Muscle of back (tissue), 13 donors: ENCODE results near the gene F7. TPM values are rescaled to one million over a fixed set of nuclear protein-coding genes. Genes with fewer than 3 reads are reported as not detected.
A peak's percentile ranks its signal among the peaks of the same experiment; 100 is the strongest.
"Not testable (repeated sequence)": the region's sequence is repeated elsewhere in the genome, so short reads cannot be mapped to it uniquely, and the experiment has no call there.

Experiments
- DNase-seq, 3 donors: peaks; one replicate each; pipeline versions ENCODE4 v3.0.0 to v3.0.0-alpha.2; 2013
- long read RNA-seq, 9 donors: transcript quantifications; one replicate each; lab custom pipeline, GENCODE V29; 2026
- polyA plus RNA-seq, 10 donors: library from polyadenylated mRNA; unstranded; fragments of 120-200 nt; gene quantifications; one replicate each; pipeline ENCODE4 v1.2.1, GENCODE V29; 2013; ENCODE audit not compliant: insufficient read length in 10 of 10

F7 gene
- 1 to 10 TPM in 7 of 10 donors, under 1 TPM in 3; 0.40 to 3.6 (median 1.8) TPM for polyA plus RNA-seq
- long read RNA-seq, donor 1: 0 reads
- long read RNA-seq, donor 2: 0 reads
- long read RNA-seq, donor 3: 0 reads
- long read RNA-seq, donor 4: 0 reads
- long read RNA-seq, donor 5: 0 reads
- long read RNA-seq, donor 6: 0 reads
- long read RNA-seq, donor 7: 0 reads
- long read RNA-seq, donor 8: 0 reads
- long read RNA-seq, donor 9: 0 reads

DNA sequence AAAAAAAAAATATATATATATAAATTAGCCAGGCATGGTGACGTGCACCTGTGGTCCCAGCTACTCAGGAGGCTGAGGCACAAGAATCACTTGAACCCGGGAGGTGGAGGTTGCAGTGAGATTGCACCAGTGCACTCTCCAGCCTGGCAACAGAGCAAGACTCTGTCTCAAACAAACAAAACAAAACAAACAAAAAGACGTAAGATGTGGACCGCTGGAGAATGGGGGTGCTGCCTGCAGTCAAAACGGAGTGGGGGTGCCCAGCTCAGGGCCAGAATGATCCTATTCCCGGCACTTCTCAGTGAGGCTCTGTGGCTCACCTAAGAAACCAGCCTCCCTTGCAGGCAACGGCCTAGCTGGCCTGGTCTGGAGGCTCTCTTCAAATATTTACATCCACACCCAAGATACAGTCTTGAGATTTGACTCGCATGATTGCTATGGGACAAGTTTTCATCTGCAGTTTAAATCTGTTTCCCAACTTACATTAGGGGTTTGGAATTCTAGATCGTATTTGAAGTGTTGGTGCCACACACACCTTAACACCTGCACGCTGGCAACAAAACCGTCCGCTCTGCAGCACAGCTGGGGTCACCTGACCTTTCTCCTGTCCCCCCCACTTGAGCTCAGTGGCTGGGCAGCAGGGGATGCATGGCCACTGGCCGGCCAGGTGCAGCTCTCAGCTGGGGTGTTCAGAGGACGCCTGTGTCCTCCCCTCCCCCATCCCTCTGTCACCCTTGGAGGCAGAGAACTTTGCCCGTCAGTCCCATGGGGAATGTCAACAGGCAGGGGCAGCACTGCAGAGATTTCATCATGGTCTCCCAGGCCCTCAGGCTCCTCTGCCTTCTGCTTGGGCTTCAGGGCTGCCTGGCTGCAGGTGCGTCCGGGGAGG lies at the start of gene F7:
F7 (plus strand) TSS at position 760 of the 889 bp plus-strand sequence; CDS start at position 811, 51 bp downstream.
- no peak for DNase-seq

DNA sequence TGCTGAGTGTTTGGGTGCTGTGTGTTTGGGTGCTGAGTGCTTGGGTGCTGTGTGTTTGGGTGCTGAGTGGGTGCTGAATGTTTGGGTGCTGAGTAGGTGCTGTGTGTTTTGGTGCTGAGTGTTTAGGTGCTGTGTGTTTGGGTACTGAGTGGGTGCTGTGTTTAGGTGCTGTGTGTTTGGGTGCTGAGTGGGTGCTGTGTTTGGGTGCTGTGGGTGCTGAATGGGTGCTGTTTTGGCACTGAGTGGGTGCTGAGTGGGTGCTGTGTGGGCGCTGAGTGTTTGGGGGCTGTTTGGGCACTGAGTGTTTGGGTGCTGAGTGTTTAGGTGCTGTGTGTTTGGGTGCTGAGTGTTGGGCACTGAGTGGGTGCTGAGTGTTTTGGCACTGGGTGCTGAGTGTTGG lies 48.5 kb upstream of the F7 start:
- DNase-seq: no peak

DNA sequence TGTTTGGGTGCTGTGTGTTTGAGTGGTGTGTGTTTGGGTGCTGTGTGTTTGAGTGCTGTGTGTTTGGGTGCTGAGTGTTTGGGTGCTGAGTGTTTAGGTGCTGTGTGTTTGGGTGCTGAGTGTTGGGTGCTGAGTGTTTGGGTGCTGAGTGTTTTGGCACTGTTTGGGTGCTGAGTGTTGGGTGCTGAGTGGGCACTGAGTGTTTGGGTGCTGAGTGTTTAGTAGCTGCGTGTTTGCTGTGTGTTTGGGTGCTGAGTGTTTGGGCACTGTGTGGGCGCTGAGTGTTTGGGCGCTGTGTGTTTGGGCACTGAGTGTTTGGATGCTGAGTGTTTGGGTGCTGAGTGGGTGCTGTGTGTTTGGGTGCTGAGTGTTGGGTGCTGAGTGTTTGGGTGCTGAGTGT lies 48.0 kb upstream of the F7 start:
- not testable (repeated sequence) for DNase-seq

DNA sequence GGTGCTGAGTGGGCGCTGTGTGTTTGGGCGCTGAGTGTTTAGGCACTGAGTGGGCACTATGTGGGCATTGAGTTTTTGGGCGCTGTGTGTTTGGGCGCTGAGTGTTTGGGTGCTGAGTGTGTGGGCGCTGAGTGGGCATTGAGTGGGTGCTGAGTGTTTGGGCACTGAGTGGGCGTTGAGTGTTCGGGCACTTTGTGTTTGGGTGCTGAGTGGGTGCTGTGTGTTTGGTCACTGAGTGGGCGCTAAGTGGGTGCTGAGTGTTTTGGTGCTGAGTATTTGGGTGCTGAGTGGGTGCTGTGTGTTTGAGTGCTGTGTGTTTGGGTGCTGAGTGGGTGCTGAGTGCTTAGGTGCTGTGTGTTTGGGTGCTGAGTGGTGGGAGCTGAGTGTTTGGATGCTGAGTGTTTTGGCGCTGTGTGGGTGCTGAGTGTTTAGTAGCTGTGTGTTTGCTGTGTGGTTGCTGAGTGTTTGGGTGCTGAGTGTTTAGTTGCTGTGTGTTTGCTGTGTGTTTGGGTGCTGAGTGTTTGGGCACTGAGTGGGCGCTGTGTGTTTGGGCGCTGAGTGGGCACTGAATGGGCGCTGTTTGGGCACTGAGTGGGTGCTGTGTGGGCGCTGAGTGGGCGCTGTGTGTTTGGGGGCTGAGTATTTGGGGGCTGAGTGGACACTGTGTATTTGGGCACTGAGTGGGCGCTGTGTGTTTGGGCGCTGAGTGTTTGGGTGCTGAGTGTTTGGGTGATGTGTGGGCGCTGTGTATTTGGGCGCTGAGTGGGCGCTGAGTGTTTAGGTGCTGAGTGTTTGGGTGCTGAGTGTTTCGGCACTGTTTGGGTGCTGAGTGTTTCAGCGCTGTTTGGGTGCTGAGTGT lies 47.2 kb upstream of the F7 start:
- no peak for DNase-seq

DNA sequence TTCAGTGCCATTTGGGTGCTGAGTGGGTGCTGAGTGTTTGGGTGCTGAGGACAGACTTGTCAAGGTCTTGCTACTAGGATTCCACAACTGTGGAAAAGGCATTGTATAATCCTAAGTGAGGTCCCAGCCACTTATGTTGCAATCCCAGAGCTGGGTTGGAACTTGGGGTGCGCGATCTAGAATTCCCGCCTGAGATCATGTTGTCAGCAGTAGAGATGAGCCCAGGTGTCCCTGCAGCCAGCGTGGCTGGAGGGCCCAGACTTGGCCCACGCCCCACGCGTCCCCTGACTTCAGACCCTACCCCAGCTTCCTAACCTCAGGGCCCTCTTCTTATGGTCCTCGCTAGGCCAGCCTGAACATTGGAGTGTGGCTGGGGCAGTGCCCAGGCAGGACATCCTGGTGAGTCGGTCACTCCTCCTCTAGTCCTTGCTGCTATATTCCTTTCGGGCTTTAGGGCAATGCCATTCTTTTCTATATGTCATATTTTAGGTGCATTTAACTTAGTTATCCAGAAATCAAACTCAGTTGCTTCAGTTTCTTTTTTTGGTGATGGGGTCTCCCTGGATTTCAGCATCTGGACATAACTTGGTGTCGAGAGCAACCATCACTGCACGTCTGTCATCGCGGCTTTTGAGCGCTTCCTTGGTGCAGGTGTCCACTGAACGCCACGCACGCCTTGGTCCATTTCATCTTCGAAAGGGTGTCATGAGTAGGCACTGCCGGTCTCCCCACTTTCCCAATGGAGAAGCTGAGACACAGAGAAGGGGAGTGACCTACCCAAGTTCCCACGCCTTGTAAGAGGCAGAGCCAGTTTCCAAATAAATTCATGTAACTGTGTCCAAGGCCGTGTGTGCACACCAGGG lies 46.4 kb upstream of the F7 start:
- no peak for DNase-seq

DNA sequence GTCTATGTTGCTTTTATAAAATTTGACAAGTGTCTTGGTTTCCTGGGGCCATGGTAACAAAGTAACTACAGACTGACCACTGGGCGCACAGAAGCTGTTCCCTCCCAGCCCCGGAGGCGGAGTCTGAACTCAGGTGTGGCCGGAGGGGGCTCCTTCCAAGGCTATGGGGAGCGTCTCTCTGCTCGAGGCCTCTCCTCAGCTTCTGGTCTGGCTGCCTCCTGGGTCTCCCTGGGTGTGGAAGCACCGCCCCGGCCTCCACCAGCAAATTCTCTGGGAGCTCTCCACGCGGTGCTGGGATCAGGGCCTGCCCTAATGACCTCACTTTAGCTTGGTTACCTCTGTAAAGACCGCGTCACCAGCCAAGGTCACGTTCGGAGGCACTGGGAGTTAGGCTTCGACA lies 45.7 kb upstream of the F7 start:
- DNase-seq: no peak

DNA sequence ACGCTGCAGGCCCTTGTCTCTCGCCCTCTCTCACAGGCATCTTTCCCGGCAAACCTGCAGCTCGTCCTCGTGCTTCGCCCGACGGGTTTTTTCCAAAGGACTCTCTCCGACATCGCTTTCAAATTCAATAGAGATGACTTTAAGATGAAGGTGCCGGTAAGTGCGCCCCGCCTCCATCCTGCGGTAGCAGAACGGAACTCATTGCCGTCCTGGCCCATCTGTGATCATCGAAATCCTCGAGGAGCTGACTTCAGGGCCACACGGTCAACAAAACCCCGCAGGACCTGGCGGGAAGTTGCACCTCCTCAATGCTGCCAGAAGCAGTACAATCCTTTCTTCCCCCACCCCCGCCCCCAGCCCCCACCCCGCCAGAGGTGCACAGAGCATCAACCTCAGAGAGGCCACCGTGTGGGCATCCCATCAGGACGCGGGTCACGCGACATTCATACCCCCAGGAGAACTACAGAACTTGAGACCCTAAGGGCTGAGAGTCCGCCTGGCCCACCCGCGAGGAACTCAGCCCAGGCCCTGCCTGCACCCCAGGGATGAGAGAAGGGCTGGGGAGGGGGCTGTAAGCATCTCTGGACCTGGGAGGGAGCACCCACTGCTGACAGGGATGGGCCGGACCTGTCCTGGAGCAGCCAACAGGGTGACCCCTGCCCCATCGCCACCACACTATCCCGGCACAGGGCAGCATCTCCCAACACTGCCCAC lies 44.9 kb upstream of the F7 start:
- DNase-seq: no peak

DNA sequence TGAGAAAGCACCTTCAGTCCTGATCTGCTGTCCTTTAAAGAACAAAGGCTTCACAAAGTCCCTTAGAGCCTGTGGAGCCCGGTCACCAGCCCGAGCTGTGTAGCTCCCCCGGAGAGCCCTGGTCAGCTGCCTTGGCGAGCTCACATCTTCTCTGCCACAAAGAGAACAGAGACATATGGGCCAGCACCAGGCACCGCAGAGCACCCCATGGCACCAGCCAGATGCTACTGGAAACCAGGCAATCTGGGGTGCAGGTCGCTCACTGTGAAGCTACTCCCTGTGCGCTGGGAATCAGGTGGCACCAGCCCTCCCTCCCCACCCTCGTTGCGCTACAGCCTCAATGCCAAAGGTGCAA lies 44.3 kb upstream of the F7 start:
- DNase-seq: no peak

DNA sequence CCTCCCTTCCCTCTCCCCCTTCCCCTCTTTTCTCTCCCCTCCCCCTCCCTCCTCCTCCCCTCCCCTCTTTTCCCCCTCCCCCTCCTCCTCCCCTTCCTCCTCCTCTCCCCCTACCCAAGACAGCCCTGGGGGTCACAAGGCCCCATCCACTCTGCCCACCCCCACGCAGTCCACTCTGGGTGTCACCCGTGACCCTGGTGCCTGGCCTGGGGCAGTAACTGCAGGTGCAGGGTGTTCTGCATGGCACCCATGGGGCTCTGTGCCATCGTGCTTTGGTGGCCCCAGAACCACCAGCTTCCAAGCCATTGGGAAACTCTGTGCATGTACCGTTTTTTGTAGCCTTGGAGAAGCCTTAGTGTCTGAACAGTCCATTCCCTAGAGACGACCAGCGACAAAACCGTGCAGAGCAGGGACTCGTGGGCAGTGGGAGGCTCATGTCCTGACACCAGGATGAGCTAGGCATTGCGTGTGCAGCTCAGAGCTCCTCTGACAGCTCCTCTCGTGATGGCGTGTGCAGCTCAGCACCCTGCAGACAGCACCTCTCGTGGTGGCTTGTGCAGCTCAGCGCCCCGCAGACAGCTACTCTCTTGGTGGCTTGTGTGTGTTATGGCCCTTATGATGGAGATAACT lies 43.7 kb upstream of the F7 start:
- no peak for DNase-seq

DNA sequence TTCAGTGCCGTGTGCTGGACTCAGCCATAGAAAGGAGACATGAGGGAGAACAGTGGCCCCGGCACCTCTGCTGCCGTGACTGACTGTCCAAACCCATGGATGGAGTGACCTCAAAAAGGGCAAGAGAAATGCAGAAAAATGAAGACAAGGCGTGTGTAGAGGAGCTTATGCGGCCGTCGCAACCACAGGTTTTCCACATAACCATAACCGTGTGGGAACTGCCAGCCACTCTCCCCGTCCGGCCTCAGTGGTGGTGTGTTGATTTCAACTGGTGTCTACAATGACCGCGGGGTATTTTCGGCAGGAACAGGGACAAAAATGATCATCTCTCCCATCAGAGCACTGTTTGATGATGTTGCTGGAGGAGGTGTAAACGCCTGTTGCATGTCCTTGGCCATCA lies 42.9 kb upstream of the F7 start:
- no peak for DNase-seq

DNA sequence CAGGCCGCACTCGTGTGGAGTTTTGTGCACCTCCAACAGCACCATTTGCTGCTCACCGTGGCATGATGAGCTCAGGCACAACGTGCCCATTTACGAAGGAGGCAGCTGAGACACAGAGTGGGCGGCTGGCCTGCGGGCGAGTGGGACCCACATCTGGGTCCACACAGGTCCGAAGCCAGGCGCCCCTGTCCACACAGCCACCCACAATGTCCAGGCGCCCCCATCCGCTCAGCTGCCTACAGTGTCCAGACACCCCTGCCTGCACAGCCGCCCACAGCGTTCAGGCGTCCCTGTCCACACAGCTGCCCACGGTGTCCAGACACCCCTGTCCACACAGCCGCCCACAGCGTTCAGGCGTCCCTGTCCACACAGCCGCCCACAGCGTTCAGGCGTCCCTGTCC lies 42.5 kb upstream of the F7 start:
- DNase-seq: no peak

DNA sequence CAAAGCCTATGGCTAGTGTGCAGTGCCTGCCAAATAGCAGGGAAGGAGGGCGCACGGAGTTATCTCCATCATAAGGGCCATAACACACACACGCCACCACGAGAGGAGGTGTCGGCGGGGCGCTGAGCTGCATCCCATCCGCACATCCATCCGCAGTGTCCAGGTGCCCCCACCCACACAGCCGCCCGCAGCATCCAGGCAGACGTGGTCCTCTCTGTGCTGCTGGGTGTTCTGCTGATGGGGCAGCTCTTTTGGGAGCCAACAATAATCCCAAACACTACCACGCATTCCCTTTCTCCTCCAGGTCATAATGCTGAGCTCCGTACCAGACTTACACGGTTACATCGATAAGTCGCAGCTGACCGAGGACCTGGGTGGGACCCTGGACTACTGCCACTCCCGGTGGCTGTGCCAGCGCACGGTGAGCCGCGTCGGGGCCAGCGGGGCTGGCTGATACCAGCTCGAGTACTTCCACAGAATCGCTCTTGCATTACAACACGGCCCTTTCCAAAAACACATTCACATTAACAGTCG lies 41.5 kb upstream of the F7 start:
- no peak for DNase-seq

DNA sequence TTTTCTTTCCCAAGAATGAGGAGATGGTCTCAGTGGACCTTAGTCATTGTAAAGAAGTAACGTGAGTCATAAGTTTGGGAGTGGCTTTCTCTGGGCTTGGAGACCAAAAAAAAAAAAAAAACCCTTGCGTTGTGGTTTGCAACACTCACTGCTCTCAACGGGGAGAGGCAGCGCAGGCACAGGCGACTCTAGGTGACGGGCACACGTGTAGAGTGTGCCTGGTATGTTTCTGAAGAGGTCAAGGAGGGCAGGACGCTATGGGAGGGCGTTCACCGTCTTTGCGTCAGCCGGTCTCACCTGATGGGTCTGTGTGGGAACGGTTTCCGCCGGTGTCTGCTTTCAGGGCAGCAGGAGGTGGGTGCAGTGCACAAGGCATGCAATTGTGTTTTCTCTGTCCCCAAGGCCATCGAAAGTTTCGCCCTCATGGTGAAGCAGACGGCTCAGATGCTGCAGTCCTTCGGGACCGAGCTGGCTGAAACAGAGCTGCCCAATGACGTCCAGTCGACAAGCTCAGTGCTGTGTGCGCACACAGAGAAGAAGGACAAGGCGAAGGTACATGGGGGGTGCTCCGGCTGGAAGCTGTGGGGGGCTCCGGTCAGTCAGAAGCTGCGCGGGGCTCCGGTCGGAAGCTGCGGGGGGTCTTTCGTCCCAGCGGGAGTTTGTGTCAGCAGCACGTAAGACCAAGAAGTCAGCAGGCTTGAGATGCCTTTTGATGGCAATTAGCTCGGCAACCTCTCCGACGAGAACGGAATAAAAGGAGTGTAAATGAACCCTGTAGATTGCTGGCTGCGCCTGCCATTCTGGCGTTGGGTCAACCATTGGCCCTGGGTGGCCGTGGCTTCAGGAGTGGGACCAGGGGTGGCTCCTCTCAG lies 40.8 kb upstream of the F7 start:
- peak; percentile 71 to 91 (median 82) for DNase-seq

DNA sequence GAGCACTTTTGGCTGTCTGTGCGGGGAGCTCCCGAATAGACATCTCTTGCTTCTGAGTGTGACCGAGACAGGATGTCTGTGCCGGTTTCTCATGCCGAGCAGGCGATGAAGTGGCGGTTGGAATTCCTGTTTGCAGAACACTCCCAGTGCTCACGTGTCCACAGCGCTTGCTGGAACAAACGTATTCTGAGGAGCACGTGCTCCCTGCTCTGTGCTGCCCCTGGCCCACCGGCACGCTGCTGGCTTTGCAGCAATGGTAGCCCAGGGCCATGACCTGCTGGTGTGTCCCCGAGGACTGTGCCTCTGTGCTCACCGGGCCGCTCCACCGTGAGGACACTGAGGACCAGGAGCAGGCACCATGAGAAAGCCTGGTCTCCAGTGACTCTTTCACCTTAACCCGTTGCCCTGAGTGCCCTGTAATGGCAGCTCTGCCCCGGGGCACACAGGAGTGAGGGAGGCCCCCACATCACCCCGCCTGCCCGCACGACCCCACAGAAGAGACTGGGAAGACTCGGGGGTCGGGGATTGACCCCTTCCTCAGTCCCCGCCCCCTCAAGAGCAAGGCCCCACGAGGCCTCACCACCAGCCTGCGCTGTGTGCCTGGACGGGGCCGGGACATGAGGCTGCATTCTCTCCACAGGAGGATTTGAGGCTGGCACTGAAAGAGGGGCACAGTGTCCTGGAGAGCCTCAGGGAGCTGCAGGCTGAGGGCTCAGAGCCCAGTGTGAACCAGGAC lies 40.0 kb upstream of the F7 start:
- DNase-seq: peak in 2 of 3 donors; percentile 37

DNA sequence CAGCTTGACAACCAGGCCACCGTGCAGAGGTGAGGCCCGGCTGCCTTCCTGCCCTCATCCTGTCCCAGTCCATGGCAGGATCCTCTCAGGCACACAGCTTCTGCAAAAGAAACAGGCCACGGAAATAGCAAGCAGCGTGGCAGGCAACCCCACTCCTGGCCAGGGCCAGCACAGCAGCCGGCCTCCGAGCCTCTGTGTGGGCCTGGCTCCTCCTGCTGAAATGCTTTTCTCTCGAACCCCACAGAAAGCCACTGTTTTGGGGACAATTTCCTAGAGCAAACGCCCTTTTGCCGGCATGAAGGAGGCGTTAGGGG lies 39.5 kb upstream of the F7 start:
- no peak for DNase-seq

DNA sequence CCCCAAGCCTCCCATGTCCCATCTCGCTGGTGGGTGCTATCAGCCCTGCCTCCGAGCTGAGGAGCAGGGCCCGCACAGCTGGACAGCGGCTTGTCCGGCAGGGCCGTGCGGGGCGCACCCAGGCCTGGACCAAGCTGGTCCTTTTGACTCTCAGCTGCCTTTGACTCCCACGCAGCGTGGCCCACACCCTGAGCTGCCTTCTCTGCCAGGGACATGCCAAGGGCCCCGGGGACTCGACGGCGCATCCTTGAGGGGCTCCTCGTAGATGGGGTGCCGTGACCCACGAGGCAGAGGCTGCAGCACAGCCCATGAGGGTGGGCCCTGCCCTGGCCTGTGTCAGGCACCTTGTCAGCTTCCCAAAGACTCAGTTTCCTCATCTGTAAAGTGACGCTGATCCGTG lies 38.8 kb upstream of the F7 start:
- DNase-seq: no peak

DNA sequence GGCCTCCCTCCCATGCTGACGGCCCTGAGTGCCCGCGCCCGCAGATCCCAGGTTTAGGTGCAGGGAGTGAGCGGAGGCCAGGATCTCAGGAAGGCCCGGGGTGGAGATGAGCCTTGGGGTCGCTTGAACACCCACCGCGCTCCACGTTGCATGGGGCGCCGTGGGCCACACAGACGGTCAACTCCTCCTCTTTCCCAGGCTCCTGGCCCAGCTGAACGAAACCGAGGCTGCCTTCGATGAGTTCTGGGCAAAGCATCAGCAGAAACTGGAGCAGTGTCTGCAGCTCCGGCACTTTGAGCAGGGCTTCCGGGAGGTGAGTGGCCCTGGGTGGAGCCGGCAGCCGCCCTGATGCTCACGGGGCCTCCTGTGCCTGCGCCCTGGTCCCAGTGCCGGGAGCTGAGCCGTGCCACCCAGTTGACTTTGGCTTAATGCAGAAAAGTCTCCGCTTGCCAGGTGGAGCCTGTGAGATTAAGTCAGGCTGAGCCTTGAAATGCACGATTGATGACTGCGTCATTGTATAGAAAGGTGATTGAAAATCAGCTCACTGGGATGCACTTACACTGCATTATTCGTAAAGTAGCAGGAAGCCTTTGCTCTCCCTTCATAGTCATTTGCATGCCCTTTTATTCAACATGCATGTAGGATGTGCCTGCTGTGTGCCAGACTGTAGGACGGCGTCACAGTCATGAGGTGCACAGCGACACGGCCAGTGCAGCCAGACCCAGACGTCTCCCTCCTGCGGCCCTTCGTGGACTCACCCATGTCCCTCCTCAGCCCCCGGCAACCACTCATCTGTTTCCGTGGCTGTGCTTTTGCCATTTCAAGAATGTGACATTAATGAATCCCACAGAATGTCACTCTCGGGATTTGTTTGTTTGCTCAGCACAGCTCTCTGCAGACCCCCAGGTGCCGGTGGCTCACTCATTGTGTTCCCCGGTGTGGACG lies 35.5 kb upstream of the F7 start:
- DNase-seq: no peak
